Activated T-cell treated with anti-CD3 and anti-CD28 coated beads, Interleukin-2, amount 50 U/mL, for 72 hours (primary cell): ENCODE measurements around the gene TSKS. TPM values are rescaled to one million over a fixed set of nuclear protein-coding genes. Genes with fewer than 3 reads are reported as not detected.
A peak's percentile ranks its signal among the peaks of the same experiment; 100 is the strongest.

Experiments used
- ATAC-seq, 2 donors: fragments of 150-1000 bp; cut with Tn5 transposase; replicated peaks in 1 of 2; 2 replicates each; pipeline ENCODE4 v1.10.0; 2021; ENCODE audit warnings: moderate library complexity in 2 of 2, mild to moderate bottlenecking in 1 of 2
- DNase-seq, 2 donors: peaks; one replicate each; pipeline ENCODE4 v3.0.0; 2021 to 2022; ENCODE audit warnings: mixed read lengths in 1 of 2
- H3K27ac Mint-ChIP-seq: one replicate; pipeline ENCODE4 v1.8.0; 2022; ENCODE audit warnings: mild to moderate bottlenecking, moderate library complexity, mixed read lengths
- H3K27me3 Mint-ChIP-seq: one replicate; pipeline ENCODE4 v1.8.0; 2022; ENCODE audit warnings: low read depth, mixed read lengths
- H3K36me3 Mint-ChIP-seq, 2 donors: one replicate each; pipeline ENCODE4 v1.8.0; 2022; ENCODE audit warnings: mixed read lengths in 2 of 2, mild to moderate bottlenecking in 1 of 2; ENCODE audit not compliant: insufficient read depth in 2 of 2
- H3K4me1 Mint-ChIP-seq: one replicate; pipeline ENCODE4 v1.8.0; 2022; ENCODE audit warnings: low read depth, mixed read lengths
- H3K4me3 Mint-ChIP-seq, 2 donors: one replicate each; pipeline ENCODE4 v1.8.0; 2022; ENCODE audit warnings: mild to moderate bottlenecking in 2 of 2, mixed read lengths in 2 of 2, moderate library complexity in 2 of 2
- H3K9me3 Mint-ChIP-seq, 2 donors: one replicate each; pipeline ENCODE4 v1.8.0; 2022; ENCODE audit warnings: mixed read lengths in 2 of 2
- total RNA-seq, 2 donors: library from RNA; stranded (reverse); gene quantifications; one replicate each; pipeline ENCODE4 v1.2.3, GENCODE V29; 2022

Gene TSKS
- total RNA-seq, 2 donors from 2014 or later: 0.19 to 2.4 TPM

GRCh38 chr19:49802836-49803528, 39.9 kb upstream of the TSKS start:
- Mint-ChIP-seq H3K4me1 (peaks cover 6% of the 10 kb centered on the region), H3K9me3 (no peaks in the 10 kb centered on the region), H3K36me3 (peaks cover 3 to 9% of the 10 kb centered on the region in 2 donors), H3K27ac (no peak overlapping the region), H3K27me3 (no peaks in the 10 kb centered on the region), H3K4me3 (no peak overlapping the region)
- DNase-seq (no peak), ATAC-seq (no peak)

- H3K27me3 Mint-ChIP-seq: no peaks in the 10 kb centered on the region
- H3K36me3 Mint-ChIP-seq: peaks cover 3 to 9% of the 10 kb centered on the region in 2 donors
Measured at GRCh38 chr19:49801966-49802661, 39.0 kb upstream of the TSKS start.

GRCh38 chr19:49801401-49801888, 38.3 kb upstream of the TSKS start:
- H3K27ac Mint-ChIP-seq: no peak overlapping the region
- ATAC-seq (no peak), DNase-seq (no peak)
- peaks cover 4% of the 10 kb centered on the region for H3K4me1 Mint-ChIP-seq
- H3K27me3 Mint-ChIP-seq: no peaks in the 10 kb centered on the region
- H3K36me3 Mint-ChIP-seq: peaks cover 6 to 9% of the 10 kb centered on the region in 2 donors
- no peaks in the 10 kb centered on the region for H3K9me3 Mint-ChIP-seq
- no peak overlapping the region for H3K4me3 Mint-ChIP-seq

More at GRCh38 chr19:49801966-49802661, 39.0 kb upstream of the TSKS start:
- Mint-ChIP-seq H3K9me3 (no peaks in the 10 kb centered on the region), H3K27ac (no peak overlapping the region), H3K4me1 (peaks cover 6% of the 10 kb centered on the region), H3K4me3 (no peak overlapping the region)
- DNase-seq (no peak), ATAC-seq (no peak)

DNA sequence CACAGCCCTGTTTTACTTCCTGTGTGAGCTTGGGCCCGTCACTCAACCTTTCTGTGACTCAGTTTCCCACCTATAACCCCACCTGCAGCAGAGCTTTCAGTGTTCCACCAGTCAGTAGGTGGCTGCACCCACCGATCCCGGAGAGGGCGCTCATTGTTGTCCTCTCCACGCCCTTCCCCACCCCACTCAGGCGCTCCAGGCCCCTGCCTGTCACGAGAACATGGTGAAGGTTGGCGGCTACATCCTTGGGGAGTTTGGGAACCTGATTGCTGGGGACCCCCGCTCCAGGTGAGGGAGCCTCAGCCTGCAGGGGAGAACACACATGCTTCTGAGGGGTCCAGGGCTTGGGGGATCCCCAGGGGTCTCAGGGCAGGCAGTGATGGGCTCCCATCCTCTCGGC, 37.7 kb upstream of the TSKS start:
- Mint-ChIP-seq H3K9me3 (no peaks in the 10 kb centered on the region), H3K36me3 (peaks cover 3 to 7% of the 10 kb centered on the region in 2 donors), H3K4me1 (no peaks in the 10 kb centered on the region), H3K27me3 (no peaks in the 10 kb centered on the region), H3K27ac (no peak overlapping the region), H3K4me3 (no peak overlapping the region)
- no peak for ATAC-seq
- no peak for DNase-seq

GRCh38 chr19:49799798-49800376, 36.8 kb upstream of the TSKS start:
- H3K9me3 Mint-ChIP-seq: no peaks in the 10 kb centered on the region
- H3K36me3 Mint-ChIP-seq: peaks cover 3 to 7% of the 10 kb centered on the region in 2 donors
- no peak overlapping the region for H3K4me3 Mint-ChIP-seq
- no peaks in the 10 kb centered on the region for H3K4me1 Mint-ChIP-seq
- DNase-seq (no peak), ATAC-seq (no peak)
- no peaks in the 10 kb centered on the region for H3K27me3 Mint-ChIP-seq
- no peak overlapping the region for H3K27ac Mint-ChIP-seq

GRCh38 chr19:49799271-49799797, 36.2 kb upstream of the TSKS start:
- no peaks in the 10 kb centered on the region for H3K4me1 Mint-ChIP-seq
- no peaks in the 10 kb centered on the region for H3K9me3 Mint-ChIP-seq
- no peak overlapping the region for H3K4me3 Mint-ChIP-seq
- no peak for DNase-seq
- H3K27me3 Mint-ChIP-seq: no peaks in the 10 kb centered on the region
- H3K27ac Mint-ChIP-seq: no peak overlapping the region
- peaks cover 3 to 5% of the 10 kb centered on the region in 2 donors for H3K36me3 Mint-ChIP-seq
- no peak for ATAC-seq

- Mint-ChIP-seq H3K4me1 (peaks cover under 1% of the 10 kb centered on the region), H3K27ac (no peak overlapping the region), H3K4me3 (no peak overlapping the region), H3K36me3 (peaks cover 3 to 4% of the 10 kb centered on the region in 2 donors), H3K9me3 (no peaks in the 10 kb centered on the region), H3K27me3 (no peaks in the 10 kb centered on the region)
- no peak for ATAC-seq
- no peak for DNase-seq
Measured at GRCh38 chr19:49798574-49798973, 35.5 kb upstream of the TSKS start.

GRCh38 chr19:49795615-49796014, 32.5 kb upstream of the TSKS start:
- Mint-ChIP-seq H3K36me3 (peaks cover 3% of the 10 kb centered on the region in 2 donors), H3K9me3 (no peaks in the 10 kb centered on the region), H3K27ac (no peak overlapping the region), H3K4me1 (peaks cover 6% of the 10 kb centered on the region), H3K27me3 (no peaks in the 10 kb centered on the region), H3K4me3 (no peak overlapping the region)
- no peak for ATAC-seq
- DNase-seq: no peak

DNA sequence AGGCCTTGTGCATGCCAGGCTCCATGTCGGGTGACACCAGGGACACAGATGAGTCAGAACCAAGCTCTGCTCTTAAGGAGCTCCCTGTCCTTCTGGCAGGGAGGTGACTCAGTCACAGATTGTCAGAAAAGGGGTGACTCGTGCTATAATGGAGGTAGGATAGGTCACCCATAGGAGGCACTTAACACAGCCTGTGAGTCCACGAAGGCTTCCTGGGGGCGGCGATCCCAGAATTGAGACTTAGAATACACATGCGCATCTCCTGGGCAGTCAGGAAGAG, 30.4 kb upstream of the TSKS start:
- ATAC-seq (peak; percentile 89 to 94), DNase-seq (peak in 1 of 2 donors; percentile 36)
- no peaks in the 10 kb centered on the region for H3K27me3 Mint-ChIP-seq
- H3K4me3 Mint-ChIP-seq: no peak overlapping the region
- H3K27ac Mint-ChIP-seq: no peak overlapping the region
- peaks cover 6% of the 10 kb centered on the region for H3K4me1 Mint-ChIP-seq
- H3K9me3 Mint-ChIP-seq: no peaks in the 10 kb centered on the region
- peaks cover 0 to 5% of the 10 kb centered on the region in 2 donors for H3K36me3 Mint-ChIP-seq

- H3K36me3 Mint-ChIP-seq: peaks cover 3 to 5% of the 10 kb centered on the region in 2 donors
- no peak overlapping the region for H3K27ac Mint-ChIP-seq
- H3K9me3 Mint-ChIP-seq: no peaks in the 10 kb centered on the region
- no peaks in the 10 kb centered on the region for H3K27me3 Mint-ChIP-seq
- no peak overlapping the region for H3K4me3 Mint-ChIP-seq
- H3K4me1 Mint-ChIP-seq: peaks cover 6% of the 10 kb centered on the region
- DNase-seq (no peak), ATAC-seq (no peak)
Measured at GRCh38 chr19:49792829-49793560, 29.9 kb upstream of the TSKS start.

DNA sequence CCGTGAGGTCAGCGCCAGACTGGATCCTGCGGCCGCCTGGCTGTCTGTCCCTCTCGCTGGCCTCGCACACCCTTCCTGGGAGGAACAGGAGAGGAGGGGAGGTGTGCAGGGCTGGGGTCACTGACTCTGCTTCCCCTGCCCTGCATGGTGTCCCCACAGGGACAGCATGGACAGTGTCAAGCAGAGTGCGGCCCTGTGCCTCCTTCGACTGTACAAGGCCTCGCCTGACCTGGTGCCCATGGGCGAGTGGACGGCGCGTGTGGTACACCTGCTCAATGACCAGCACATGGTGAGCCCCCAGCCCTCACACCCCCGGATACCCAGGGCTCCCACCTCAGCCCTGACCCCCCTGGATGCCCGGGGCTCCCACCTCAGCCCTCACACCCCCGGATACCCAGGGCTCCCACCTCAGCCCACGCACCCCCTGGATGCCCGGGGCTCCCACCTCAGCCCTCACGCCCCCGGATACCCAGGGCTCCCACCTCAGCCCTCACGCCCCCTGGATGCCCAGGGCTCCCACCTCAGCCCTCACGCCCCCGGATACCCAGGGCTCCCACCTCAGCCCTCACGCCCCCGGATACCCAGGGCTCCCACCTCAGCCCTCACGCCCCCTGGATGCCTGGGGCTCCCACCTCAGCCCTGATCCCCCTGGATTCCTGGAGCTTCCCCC, 28.8 kb upstream of the TSKS start:
- Mint-ChIP-seq H3K4me3 (no peak overlapping the region), H3K27ac (no peak overlapping the region), H3K9me3 (no peaks in the 10 kb centered on the region), H3K36me3 (peaks cover 3 to 5% of the 10 kb centered on the region in 2 donors), H3K4me1 (peaks cover 6% of the 10 kb centered on the region), H3K27me3 (no peaks in the 10 kb centered on the region)
- ATAC-seq (no peak), DNase-seq (no peak)

- H3K36me3 Mint-ChIP-seq: peaks cover 2 to 3% of the 10 kb centered on the region in 2 donors
- DNase-seq: no peak
- no peak overlapping the region for H3K27ac Mint-ChIP-seq
- no peak for ATAC-seq
- peaks cover 14% of the 10 kb centered on the region for H3K4me1 Mint-ChIP-seq
- H3K4me3 Mint-ChIP-seq: no peak overlapping the region
- no peaks in the 10 kb centered on the region for H3K27me3 Mint-ChIP-seq
- H3K9me3 Mint-ChIP-seq: no peaks in the 10 kb centered on the region
Measured at GRCh38 chr19:49790866-49791265, 27.8 kb upstream of the TSKS start.
